ENCODE results near the gene BEGAIN. TPM values are rescaled to one million over a fixed set of nuclear protein-coding genes. Genes with fewer than 3 reads are reported as not detected.

Gene BEGAIN
- total RNA-seq, 1 experiment from 2014 or later = not detected

DNA sequence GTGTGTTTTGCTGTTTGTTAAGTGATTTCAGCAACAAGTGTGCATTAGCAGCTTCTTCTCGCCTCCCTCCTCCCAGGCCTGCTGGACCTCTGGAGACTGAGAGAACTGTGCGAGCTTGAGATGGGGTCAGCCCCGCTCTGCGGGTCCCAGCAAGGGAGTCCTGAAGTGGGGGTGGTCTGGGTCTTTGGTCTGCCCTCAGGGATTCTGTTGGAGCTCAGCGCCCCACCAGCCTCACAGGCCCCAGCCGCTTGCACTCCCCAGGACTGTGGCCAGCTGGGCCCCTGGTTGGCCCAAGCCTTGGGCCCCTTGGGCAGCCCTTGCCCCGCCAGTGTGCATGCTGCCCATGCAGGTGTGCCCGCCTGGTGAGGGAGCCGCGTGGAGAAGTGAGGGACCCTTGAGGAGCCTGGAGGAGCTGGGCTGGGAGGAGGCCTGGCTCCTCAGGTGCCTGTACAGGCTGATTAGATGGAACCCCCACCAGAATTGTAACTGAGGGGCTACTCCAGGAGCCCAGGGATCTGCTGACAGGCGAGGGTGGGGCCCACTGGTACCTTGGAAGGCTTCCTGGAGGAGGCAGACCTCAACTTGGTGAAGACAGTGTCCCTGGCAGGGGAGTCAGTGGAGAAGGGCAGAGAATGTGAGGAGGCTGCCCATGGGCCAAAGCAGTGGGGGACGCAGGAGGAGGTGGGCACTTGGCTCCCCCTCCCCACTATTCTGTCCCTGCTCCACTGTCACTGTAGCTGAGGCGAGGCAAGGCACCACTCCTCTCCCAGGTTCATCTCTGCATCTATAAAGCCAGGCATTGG lies 56.7 kb downstream of the BEGAIN start:
- POLR2A ChIA-PET (ENCODE audit: unreplicated experiment) = no interaction called here
- H3K4me1 ChIP-seq (replicated peaks; ENCODE audit: insufficient read depth) = no peaks in the 10 kb centered on the region
- CTCF ChIA-PET = no interaction called here
- no peaks in the 10 kb centered on the region for H3K9me2 ChIP-seq (ENCODE audit: insufficient read depth)
- no peaks in the 10 kb centered on the region for H4K20me1 ChIP-seq (ENCODE audit: insufficient read depth)
- no peak overlapping the region for H3K4me2 ChIP-seq
- no TSS peak for BruUV-seq (replicated peaks)
- no peaks in the 10 kb centered on the region for H3K79me2 ChIP-seq (ENCODE audit: low read depth)
- H3K27me3 ChIP-seq (ENCODE audit: insufficient read depth, low read depth) = no peaks in the 10 kb centered on the region
- H3F3A ChIP-seq (ENCODE audit: insufficient read depth, low read depth) = no peaks in the 10 kb centered on the region
- H3K9me3 ChIP-seq (ENCODE audit: insufficient read depth, low read depth) = no peaks in the 10 kb centered on the region
- intact Hi-C loops (cut with micrococcal nuclease; ENCODE audit: unreplicated experiment) = no loop called here
- H3K4me3 ChIP-seq = no peak overlapping the region
- H2AFZ ChIP-seq = no peak overlapping the region
- no peak for DNase-seq
- H3K36me3 ChIP-seq (ENCODE audit: low read depth) = no peaks in the 10 kb centered on the region
- TF ChIP-seq EZH2 (IDR thresholded peaks at IDR 0.05; ENCODE audit: low read depth) = no peak
- TF ChIP-seq, protein P1, sequence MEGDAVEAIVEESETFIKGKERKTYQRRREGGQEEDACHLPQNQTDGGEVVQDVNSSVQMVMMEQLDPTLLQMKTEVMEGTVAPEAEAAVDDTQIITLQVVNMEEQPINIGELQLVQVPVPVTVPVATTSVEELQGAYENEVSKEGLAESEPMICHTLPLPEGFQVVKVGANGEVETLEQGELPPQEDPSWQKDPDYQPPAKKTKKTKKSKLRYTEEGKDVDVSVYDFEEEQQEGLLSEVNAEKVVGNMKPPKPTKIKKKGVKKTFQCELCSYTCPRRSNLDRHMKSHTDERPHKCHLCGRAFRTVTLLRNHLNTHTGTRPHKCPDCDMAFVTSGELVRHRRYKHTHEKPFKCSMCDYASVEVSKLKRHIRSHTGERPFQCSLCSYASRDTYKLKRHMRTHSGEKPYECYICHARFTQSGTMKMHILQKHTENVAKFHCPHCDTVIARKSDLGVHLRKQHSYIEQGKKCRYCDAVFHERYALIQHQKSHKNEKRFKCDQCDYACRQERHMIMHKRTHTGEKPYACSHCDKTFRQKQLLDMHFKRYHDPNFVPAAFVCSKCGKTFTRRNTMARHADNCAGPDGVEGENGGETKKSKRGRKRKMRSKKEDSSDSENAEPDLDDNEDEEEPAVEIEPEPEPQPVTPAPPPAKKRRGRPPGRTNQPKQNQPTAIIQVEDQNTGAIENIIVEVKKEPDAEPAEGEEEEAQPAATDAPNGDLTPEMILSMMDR (conservative IDR thresholded peaks at IDR 0.05) = no peak
- no peak overlapping the region for H3K27ac ChIP-seq

DNA sequence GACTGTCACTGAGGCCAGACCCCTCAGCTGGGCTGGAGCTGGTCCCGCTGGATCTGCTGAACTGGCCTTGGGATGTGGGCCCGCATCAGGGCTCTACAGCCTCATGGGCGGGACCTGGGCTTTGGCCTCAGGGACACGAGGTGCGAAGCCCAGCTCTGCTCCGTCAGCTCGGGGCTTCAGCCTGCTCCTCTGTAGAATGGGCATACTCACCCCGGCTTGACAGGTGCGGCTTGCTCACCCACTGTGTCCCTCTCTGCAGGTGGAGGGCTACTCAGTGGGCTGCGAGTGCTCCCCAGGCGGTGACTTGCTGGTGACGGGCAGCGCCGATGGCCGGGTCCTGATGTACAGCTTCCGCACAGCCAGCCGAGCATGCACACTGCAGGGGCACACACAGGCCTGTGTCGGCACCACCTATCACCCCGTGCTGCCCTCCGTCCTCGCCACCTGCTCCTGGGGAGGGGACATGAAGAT lies 57.6 kb downstream of the BEGAIN start:
- TF ChIP-seq EZH2 (IDR thresholded peaks at IDR 0.05; ENCODE audit: low read depth) = no peak
- TF ChIP-seq, protein P1 (conservative IDR thresholded peaks at IDR 0.05) = no peak
- intact Hi-C loops (cut with micrococcal nuclease; ENCODE audit: unreplicated experiment) = no loop called here
- POLR2A ChIA-PET (ENCODE audit: unreplicated experiment) = no interaction called here
- CTCF ChIA-PET = no interaction called here
- no peaks in the 10 kb centered on the region for H3K9me3 ChIP-seq (ENCODE audit: insufficient read depth, low read depth)
- DNase-seq = no peak
- no peaks in the 10 kb centered on the region for H3K27me3 ChIP-seq (ENCODE audit: insufficient read depth, low read depth)
- no peaks in the 10 kb centered on the region for H3K9me2 ChIP-seq (ENCODE audit: insufficient read depth)
- no peak overlapping the region for H3K4me3 ChIP-seq
- no peaks in the 10 kb centered on the region for H3K4me1 ChIP-seq (replicated peaks; ENCODE audit: insufficient read depth)
- no peaks in the 10 kb centered on the region for H3K36me3 ChIP-seq (ENCODE audit: low read depth)
- no peaks in the 10 kb centered on the region for H3K79me2 ChIP-seq (ENCODE audit: low read depth)
- no peaks in the 10 kb centered on the region for H3F3A ChIP-seq (ENCODE audit: insufficient read depth, low read depth)
- H3K27ac ChIP-seq = no peak overlapping the region
- H3K4me2 ChIP-seq = no peak overlapping the region
- no peak overlapping the region for H2AFZ ChIP-seq
- no peaks in the 10 kb centered on the region for H4K20me1 ChIP-seq (ENCODE audit: insufficient read depth)
- BruUV-seq (replicated peaks) = no TSS peak

DNA sequence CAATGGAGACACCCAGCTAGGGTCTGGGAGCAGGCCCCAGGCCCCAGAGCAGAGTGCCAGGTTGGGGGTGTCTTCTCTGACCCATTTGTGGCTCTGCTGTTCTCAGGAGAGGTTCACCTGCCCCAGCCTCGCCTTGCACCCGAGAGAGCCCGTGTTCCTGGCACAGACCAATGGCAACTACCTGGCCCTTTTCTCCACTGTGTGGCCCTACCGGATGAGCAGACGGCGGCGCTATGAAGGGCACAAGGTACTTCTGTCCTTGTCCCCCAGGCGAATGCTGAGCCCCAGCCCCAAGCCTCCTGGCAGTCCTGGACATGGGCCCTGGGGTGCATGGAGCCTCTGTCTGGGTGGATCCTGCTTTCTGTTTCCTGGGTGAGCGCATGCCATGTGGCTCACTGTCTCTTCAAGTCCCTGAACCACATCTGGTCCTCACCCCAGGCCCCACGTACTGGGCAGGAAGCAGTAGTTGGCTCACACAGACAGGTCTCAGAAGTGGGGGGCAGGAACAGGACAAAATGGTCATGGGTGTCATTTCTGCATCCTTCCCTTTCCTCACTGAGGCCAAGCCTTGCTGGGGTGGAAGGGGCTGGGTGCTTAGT lies 58.2 kb downstream of the BEGAIN start:
- ChIA-PET CTCF (no interaction called here), POLR2A (ENCODE audit: unreplicated experiment) (no interaction called here)
- DNase-seq = no peak
- no peak overlapping the region for H3K4me3 ChIP-seq
- no peak overlapping the region for H3K27ac ChIP-seq
- no peaks in the 10 kb centered on the region for H3K9me2 ChIP-seq (ENCODE audit: insufficient read depth)
- H3K9me3 ChIP-seq (ENCODE audit: insufficient read depth, low read depth) = no peaks in the 10 kb centered on the region
- intact Hi-C loops (cut with micrococcal nuclease; ENCODE audit: unreplicated experiment) = no loop called here
- no TSS peak for BruUV-seq (replicated peaks)
- H2AFZ ChIP-seq = no peak overlapping the region
- H4K20me1 ChIP-seq (ENCODE audit: insufficient read depth) = no peaks in the 10 kb centered on the region
- no peaks in the 10 kb centered on the region for H3K4me1 ChIP-seq (replicated peaks; ENCODE audit: insufficient read depth)
- no peaks in the 10 kb centered on the region for H3K36me3 ChIP-seq (ENCODE audit: low read depth)
- no peak for TF ChIP-seq EZH2 (IDR thresholded peaks at IDR 0.05; ENCODE audit: low read depth)
- TF ChIP-seq, protein P1 (conservative IDR thresholded peaks at IDR 0.05) = no peak
- no peaks in the 10 kb centered on the region for H3K79me2 ChIP-seq (ENCODE audit: low read depth)
- H3K4me2 ChIP-seq = no peak overlapping the region
- no peaks in the 10 kb centered on the region for H3K27me3 ChIP-seq (ENCODE audit: insufficient read depth, low read depth)
- no peaks in the 10 kb centered on the region for H3F3A ChIP-seq (ENCODE audit: insufficient read depth, low read depth)
